HG02642 (cell line): ENCODE data around the gene ACSF3.
"Not testable (repeated sequence)": the region's sequence is repeated elsewhere in the genome, so short reads cannot be mapped to it uniquely, and the experiment has no call there.

Experiments
- ATAC-seq: cut with Tn5 transposase; IDR thresholded peaks from one replicate; pipeline ENCODE4 v1.9.1; 2021; ENCODE audit warnings: mild to moderate bottlenecking; ENCODE audit not compliant: unreplicated experiment, poor library complexity

Gene ACSF3

GRCh38 chr16:89090669-89091426, 2.8 kb upstream of the ACSF3 start:
- ATAC-seq, result no peak

- ATAC-seq, result no peak
Measured at GRCh38 chr16:89092013-89092412, 1.6 kb upstream of the ACSF3 start.

- not testable (repeated sequence) for ATAC-seq
Measured at GRCh38 chr16:89093252-89093601, 425 bp upstream of the ACSF3 start.

GRCh38 chr16:89094252-89094879, 714 bp downstream of the ACSF3 start:
- peak; percentile 3 for ATAC-seq

- ATAC-seq, result no peak
Measured at GRCh38 chr16:89094880-89095258, 1.2 kb downstream of the ACSF3 start.

GRCh38 chr16:89095491-89095951, 1.9 kb downstream of the ACSF3 start:
- ATAC-seq, result no peak

- ATAC-seq, result no peak
Measured at GRCh38 chr16:89096042-89096717, 2.5 kb downstream of the ACSF3 start.

- ATAC-seq, result no peak
Measured at GRCh38 chr16:89096768-89097391, 3.2 kb downstream of the ACSF3 start.

- ATAC-seq, result no peak
Measured at GRCh38 chr16:89097392-89097772, 3.7 kb downstream of the ACSF3 start.

- no peak for ATAC-seq
Measured at GRCh38 chr16:89098767-89099430, 5.2 kb downstream of the ACSF3 start.

GRCh38 chr16:89099905-89100304, 6.3 kb downstream of the ACSF3 start:
- no peak for ATAC-seq

- no peak for ATAC-seq
Measured at GRCh38 chr16:89100601-89101302, 7.1 kb downstream of the ACSF3 start.

- no peak for ATAC-seq
Measured at GRCh38 chr16:89101303-89102040, 7.8 kb downstream of the ACSF3 start.

- ATAC-seq, result no peak
Measured at GRCh38 chr16:89102041-89102471, 8.4 kb downstream of the ACSF3 start.

GRCh38 chr16:89102481-89103073, 8.9 kb downstream of the ACSF3 start:
- ATAC-seq, result no peak

GRCh38 chr16:89103156-89103555, 9.5 kb downstream of the ACSF3 start:
- no peak for ATAC-seq

- ATAC-seq, result no peak
Measured at GRCh38 chr16:89103781-89104180, 10.1 kb downstream of the ACSF3 start.

- no peak for ATAC-seq
Measured at GRCh38 chr16:89104303-89104702, 10.7 kb downstream of the ACSF3 start.
